ENCODE measurements around the gene GRPEL2. TPM values are rescaled to one million over a fixed set of nuclear protein-coding genes. Genes with fewer than 3 reads are reported as not detected.

GRPEL2 gene
- polyA plus RNA-seq, 3 donors: 16.5 to 19.8 (median 18.7) TPM

GRCh38 chr5:149367972-149368645 lies 22.8 kb downstream of the GRPEL2 start:
- DNase-seq (ENCODE audit: extremely low read depth in 1 of 11, low read depth in 9 of 11, low spot score in 4 of 11): no peak

GRCh38 chr5:149370878-149371277 lies 25.6 kb downstream of the GRPEL2 start:
- no peak for DNase-seq (ENCODE audit: extremely low read depth in 1 of 11, low read depth in 9 of 11, low spot score in 4 of 11)

- DNase-seq (ENCODE audit: extremely low read depth in 1 of 11, low read depth in 9 of 11, low spot score in 4 of 11): peak in 1 of 11 donors; percentile 44
Observed at GRCh38 chr5:149371296-149371962, 26.1 kb downstream of the GRPEL2 start.

GRCh38 chr5:149372076-149372795 lies 26.9 kb downstream of the GRPEL2 start:
- no peak for DNase-seq (ENCODE audit: extremely low read depth in 1 of 11, low read depth in 9 of 11, low spot score in 4 of 11)

GRCh38 chr5:149372932-149373331 lies 27.6 kb downstream of the GRPEL2 start:
- DNase-seq (ENCODE audit: extremely low read depth in 1 of 11, low read depth in 9 of 11, low spot score in 4 of 11): no peak

GRCh38 chr5:149374303-149374702 lies 29.0 kb downstream of the GRPEL2 start:
- DNase-seq (ENCODE audit: extremely low read depth in 1 of 11, low read depth in 9 of 11, low spot score in 4 of 11): no peak

- no peak for DNase-seq (ENCODE audit: extremely low read depth in 1 of 11, low read depth in 9 of 11, low spot score in 4 of 11)
Observed at GRCh38 chr5:149374801-149375200, 29.5 kb downstream of the GRPEL2 start.

- DNase-seq (ENCODE audit: extremely low read depth in 1 of 11, low read depth in 9 of 11, low spot score in 4 of 11): no peak
Observed at GRCh38 chr5:149375434-149375833, 30.1 kb downstream of the GRPEL2 start.

- DNase-seq (ENCODE audit: extremely low read depth in 1 of 11, low read depth in 9 of 11, low spot score in 4 of 11): no peak
Observed at GRCh38 chr5:149376104-149376503, 30.8 kb downstream of the GRPEL2 start.

- DNase-seq (ENCODE audit: extremely low read depth in 1 of 11, low read depth in 9 of 11, low spot score in 4 of 11): no peak
Observed at GRCh38 chr5:149376711-149377447, 31.6 kb downstream of the GRPEL2 start.

- no peak for DNase-seq (ENCODE audit: extremely low read depth in 1 of 11, low read depth in 9 of 11, low spot score in 4 of 11)
Observed at GRCh38 chr5:149378241-149378820, 33.0 kb downstream of the GRPEL2 start.

GRCh38 chr5:149379177-149379761 lies 34.0 kb downstream of the GRPEL2 start, which contains the start of gene IL17B:
Gene IL17B (minus strand): TSS chr5:149379292. CDS start chr5:149379225, 67 bp downstream.
- no peak for DNase-seq (ENCODE audit: extremely low read depth in 1 of 11, low read depth in 9 of 11, low spot score in 4 of 11)

- peak in 4 of 11 donors; percentile 34 to 84 (median 70) for DNase-seq (ENCODE audit: extremely low read depth in 1 of 11, low read depth in 9 of 11, low spot score in 4 of 11)
Observed at GRCh38 chr5:149379818-149380374, 34.6 kb downstream of the GRPEL2 start.

- no peak for DNase-seq (ENCODE audit: extremely low read depth in 1 of 11, low read depth in 9 of 11, low spot score in 4 of 11)
Observed at GRCh38 chr5:149380466-149381121, 35.3 kb downstream of the GRPEL2 start.

GRCh38 chr5:149381261-149381985 lies 36.1 kb downstream of the GRPEL2 start:
- DNase-seq (ENCODE audit: extremely low read depth in 1 of 11, low read depth in 9 of 11, low spot score in 4 of 11): no peak

GRCh38 chr5:149381986-149382338 lies 36.7 kb downstream of the GRPEL2 start:
- DNase-seq (ENCODE audit: extremely low read depth in 1 of 11, low read depth in 9 of 11, low spot score in 4 of 11): peak in 5 of 11 donors; percentile 64 to 75 (median 72)

- DNase-seq (ENCODE audit: extremely low read depth in 1 of 11, low read depth in 9 of 11, low spot score in 4 of 11): no peak
Observed at GRCh38 chr5:149382517-149383220, 37.4 kb downstream of the GRPEL2 start.
